ENCODE measurements around the gene SLC22A23. TPM values are rescaled to one million over a fixed set of nuclear protein-coding genes. Genes with fewer than 3 reads are reported as not detected.

Gene SLC22A23
- total and polyA plus RNA-seq, 2 experiments from 2014 or later, result 2.4 to 7.3 TPM

GRCh38 chr6:3330199-3330598 is 126.7 kb downstream of the SLC22A23 start:
- Histone ChIP-seq H3K27ac (no peak overlapping the region), H3K4me3 (no peak overlapping the region), H3K9me2 (ENCODE audit: insufficient read depth) (no peaks in the 10 kb centered on the region), H3K9ac (no peak overlapping the region), H3K79me2 (ENCODE audit: insufficient read depth) (no peaks in the 10 kb centered on the region; the same call in none of the 2 replicates), H3K4me1 (ENCODE audit: insufficient read depth) (peaks cover 6% of the 10 kb centered on the region), H3F3A (ENCODE audit: insufficient read depth) (peaks cover 7% of the 10 kb centered on the region; the same call in 1 of the 2 replicates), H2AFZ (no peak overlapping the region), H3K27me3 (replicated peaks; ENCODE audit: insufficient read depth) (no peaks in the 10 kb centered on the region), H3K9me3 (ENCODE audit: low read depth) (no peaks in the 10 kb centered on the region), H4K20me1 (ENCODE audit: insufficient read depth) (no peaks in the 10 kb centered on the region), H3K36me3 (ENCODE audit: low read depth) (no peaks in the 10 kb centered on the region), H3K4me2 (ENCODE audit: unreplicated experiment) (no peak overlapping the region)
- DNase-seq, result no peak
- TF ChIP-seq EZH2phosphoT487 (IDR thresholded peaks at IDR 0.05; ENCODE audit: insufficient read depth, low read depth) (no peak), EZH2 (IDR thresholded peaks at IDR 0.05; ENCODE audit: insufficient read depth, poor library complexity, severe bottlenecking) (no peak)
- in situ Hi-C loops (cut with MboI), result no loop called here
- 73% methylated on average over 6 of the region's 6 CpGs for WGBS, 2 experiments (ENCODE audit: low coverage in 1 of 2, low lambda C conversion rate in 2 of 2, missing lambda C conversion rate in 2 of 2)

GRCh38 chr6:3329393-3330051 is 127.3 kb downstream of the SLC22A23 start:
- WGBS, 2 experiments (ENCODE audit: low coverage in 1 of 2, low lambda C conversion rate in 2 of 2, missing lambda C conversion rate in 2 of 2), result 95 to 96% methylated on average over 26 of the region's 26 CpGs
- no peak overlapping the region for H3K4me2 ChIP-seq (ENCODE audit: unreplicated experiment)
- no peaks in the 10 kb centered on the region for H3K36me3 ChIP-seq (ENCODE audit: low read depth)
- H3K4me1 ChIP-seq (ENCODE audit: insufficient read depth), result peaks cover 13% of the 10 kb centered on the region
- H4K20me1 ChIP-seq (ENCODE audit: insufficient read depth), result no peaks in the 10 kb centered on the region
- H3K4me3 ChIP-seq, result no peak overlapping the region
- peaks cover 14% of the 10 kb centered on the region for H3F3A ChIP-seq (ENCODE audit: insufficient read depth)
- H3K9me2 ChIP-seq (ENCODE audit: insufficient read depth), result no peaks in the 10 kb centered on the region
- DNase-seq, result no peak
- H3K9ac ChIP-seq, result no peak overlapping the region
- in situ Hi-C loops (cut with MboI), result no loop called here
- no peaks in the 10 kb centered on the region for H3K9me3 ChIP-seq (ENCODE audit: low read depth)
- TF ChIP-seq EZH2 (IDR thresholded peaks at IDR 0.05; ENCODE audit: insufficient read depth, poor library complexity, severe bottlenecking), result no peak
- no peak for TF ChIP-seq EZH2phosphoT487 (IDR thresholded peaks at IDR 0.05; ENCODE audit: insufficient read depth, low read depth)
- no peak overlapping the region for H2AFZ ChIP-seq
- H3K27me3 ChIP-seq (replicated peaks; ENCODE audit: insufficient read depth), result no peaks in the 10 kb centered on the region
- no peaks in the 10 kb centered on the region for H3K79me2 ChIP-seq (ENCODE audit: insufficient read depth)
- H3K27ac ChIP-seq, result no peak overlapping the region

GRCh38 chr6:3328796-3329195 is 128.1 kb downstream of the SLC22A23 start:
- no peak overlapping the region for H2AFZ ChIP-seq

GRCh38 chr6:3328145-3328544 is 128.7 kb downstream of the SLC22A23 start:
- no peak overlapping the region for H3K4me2 ChIP-seq (ENCODE audit: unreplicated experiment)
- H3K9ac ChIP-seq, result no peak overlapping the region

More at GRCh38 chr6:3328796-3329195, 128.1 kb downstream of the SLC22A23 start:
- 92 to 93% methylated on average over 10 of the region's 10 CpGs for WGBS, 2 experiments (ENCODE audit: low coverage in 1 of 2, low lambda C conversion rate in 2 of 2, missing lambda C conversion rate in 2 of 2)
- H3K4me2 ChIP-seq (ENCODE audit: unreplicated experiment), result no peak overlapping the region
- H3K79me2 ChIP-seq (ENCODE audit: insufficient read depth), result no peaks in the 10 kb centered on the region
- no peak overlapping the region for H3K27ac ChIP-seq
- in situ Hi-C loops (cut with MboI), result no loop called here
- peaks cover 20% of the 10 kb centered on the region for H3F3A ChIP-seq (ENCODE audit: insufficient read depth)
- no peak overlapping the region for H3K4me3 ChIP-seq
- no peak for DNase-seq
- TF ChIP-seq EZH2phosphoT487 (IDR thresholded peaks at IDR 0.05; ENCODE audit: insufficient read depth, low read depth) (no peak), EZH2 (IDR thresholded peaks at IDR 0.05; ENCODE audit: insufficient read depth, poor library complexity, severe bottlenecking) (no peak)
- no peaks in the 10 kb centered on the region for H4K20me1 ChIP-seq (ENCODE audit: insufficient read depth)
- no peaks in the 10 kb centered on the region for H3K9me3 ChIP-seq (ENCODE audit: low read depth)
- H3K9me2 ChIP-seq (ENCODE audit: insufficient read depth), result no peaks in the 10 kb centered on the region
- no peaks in the 10 kb centered on the region for H3K27me3 ChIP-seq (replicated peaks; ENCODE audit: insufficient read depth)
- no peak overlapping the region for H3K9ac ChIP-seq
- no peaks in the 10 kb centered on the region for H3K36me3 ChIP-seq (ENCODE audit: low read depth)
- H3K4me1 ChIP-seq (ENCODE audit: insufficient read depth), result peaks cover 20% of the 10 kb centered on the region

More at GRCh38 chr6:3328145-3328544, 128.7 kb downstream of the SLC22A23 start:
- Histone ChIP-seq H3K27ac (no peak overlapping the region), H3K4me3 (no peak overlapping the region), H2AFZ (no peak overlapping the region), H3K79me2 (ENCODE audit: insufficient read depth) (no peaks in the 10 kb centered on the region), H4K20me1 (ENCODE audit: insufficient read depth) (no peaks in the 10 kb centered on the region), H3K4me1 (ENCODE audit: insufficient read depth) (peaks cover 23% of the 10 kb centered on the region), H3K27me3 (replicated peaks; ENCODE audit: insufficient read depth) (no peaks in the 10 kb centered on the region), H3K36me3 (ENCODE audit: low read depth) (no peaks in the 10 kb centered on the region), H3K9me3 (ENCODE audit: low read depth) (no peaks in the 10 kb centered on the region), H3K9me2 (ENCODE audit: insufficient read depth) (no peaks in the 10 kb centered on the region), H3F3A (ENCODE audit: insufficient read depth) (peaks cover 23% of the 10 kb centered on the region)
- in situ Hi-C loops (cut with MboI), result no loop called here
- TF ChIP-seq EZH2 (IDR thresholded peaks at IDR 0.05; ENCODE audit: insufficient read depth, poor library complexity, severe bottlenecking), result no peak
- no peak for TF ChIP-seq EZH2phosphoT487 (IDR thresholded peaks at IDR 0.05; ENCODE audit: insufficient read depth, low read depth)
- DNase-seq, result no peak
- WGBS, 2 experiments (ENCODE audit: low coverage in 1 of 2, low lambda C conversion rate in 2 of 2, missing lambda C conversion rate in 2 of 2), result 94 to 96% methylated on average over 12 of the region's 12 CpGs
